ENCODE results near the gene RB1.

Gene RB1

GRCh38 chr13:48493851-48494250, 190.3 kb downstream of the RB1 start:
- Histone ChIP-seq H3K27ac (no peak overlapping the region), H3K79me2 (no peaks in the 10 kb centered on the region), H3K27me3 (ENCODE audit: control insufficient read depth, insufficient read depth, low read length) (no peaks in the 10 kb centered on the region), H3K4me1 (no peaks in the 10 kb centered on the region), H3K4me3 (ENCODE audit: low read depth, low read length) (no peak overlapping the region), H3K9me3 (ENCODE audit: control insufficient read depth, low read length) (no peaks in the 10 kb centered on the region), H3K36me3 (ENCODE audit: control insufficient read depth, insufficient read depth, low read length) (no peaks in the 10 kb centered on the region), H3K9ac (no peak overlapping the region), H2AFZ (no peak overlapping the region), H3K4me2 (ENCODE audit: low read length) (no peak overlapping the region)
- TF ChIP-seq CTCF (IDR thresholded peaks at IDR 0.05) = no peak

- no peak overlapping the region for H2AFZ ChIP-seq
- no peaks in the 10 kb centered on the region for H3K79me2 ChIP-seq
- no peaks in the 10 kb centered on the region for H3K9me3 ChIP-seq (ENCODE audit: control insufficient read depth, low read length)
- H3K27ac ChIP-seq = no peak overlapping the region
- H3K36me3 ChIP-seq (ENCODE audit: control insufficient read depth, insufficient read depth, low read length) = no peaks in the 10 kb centered on the region
- no peaks in the 10 kb centered on the region for H3K4me1 ChIP-seq
- no peak for TF ChIP-seq CTCF (IDR thresholded peaks at IDR 0.05)
- no peak overlapping the region for H3K4me2 ChIP-seq (ENCODE audit: low read length)
- H3K27me3 ChIP-seq (ENCODE audit: control insufficient read depth, insufficient read depth, low read length) = no peaks in the 10 kb centered on the region
- H3K9ac ChIP-seq = no peak overlapping the region
- H3K4me3 ChIP-seq (ENCODE audit: low read depth, low read length) = no peak overlapping the region
Measured at GRCh38 chr13:48494874-48495273, 191.3 kb downstream of the RB1 start.

GRCh38 chr13:48496271-48497161, 193.0 kb downstream of the RB1 start:
- H3K9me3 ChIP-seq (ENCODE audit: control insufficient read depth, low read length) = no peaks in the 10 kb centered on the region
- H3K36me3 ChIP-seq (ENCODE audit: control insufficient read depth, insufficient read depth, low read length) = no peaks in the 10 kb centered on the region
- H3K79me2 ChIP-seq = no peaks in the 10 kb centered on the region
- H3K27me3 ChIP-seq (ENCODE audit: control insufficient read depth, insufficient read depth, low read length) = no peaks in the 10 kb centered on the region
- H3K27ac ChIP-seq = no peak overlapping the region
- H3K4me1 ChIP-seq = no peaks in the 10 kb centered on the region
- no peak for TF ChIP-seq CTCF (IDR thresholded peaks at IDR 0.05)
- no peak overlapping the region for H3K4me2 ChIP-seq (ENCODE audit: low read length)
- no peak overlapping the region for H3K4me3 ChIP-seq (ENCODE audit: low read depth, low read length)
- no peak overlapping the region for H2AFZ ChIP-seq
- H3K9ac ChIP-seq = no peak overlapping the region

DNA sequence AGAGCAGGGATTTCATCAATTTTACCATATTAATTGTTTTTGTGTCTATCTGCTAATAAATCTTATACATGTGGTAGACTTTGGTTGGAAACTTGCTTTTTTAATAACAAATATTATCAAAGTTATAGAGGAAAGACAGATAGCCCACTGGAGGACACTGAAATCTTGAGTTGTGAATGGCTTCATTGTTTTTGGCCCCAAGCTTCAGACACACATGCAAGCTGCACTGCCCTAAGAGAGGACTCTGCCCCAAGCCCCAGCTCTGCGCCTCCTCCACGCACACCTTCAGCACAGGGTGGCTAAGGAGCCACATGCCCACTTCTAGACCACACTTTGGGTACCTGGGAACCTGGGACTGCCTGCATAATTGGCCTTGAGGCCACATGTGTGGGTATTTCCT, 194.1 kb downstream of the RB1 start:
- Histone ChIP-seq H3K27me3 (ENCODE audit: control insufficient read depth, insufficient read depth, low read length) (no peaks in the 10 kb centered on the region), H2AFZ (no peak overlapping the region), H3K4me2 (ENCODE audit: low read length) (no peak overlapping the region), H3K4me3 (ENCODE audit: low read depth, low read length) (no peak overlapping the region), H3K9ac (no peak overlapping the region), H3K27ac (no peak overlapping the region), H3K79me2 (no peaks in the 10 kb centered on the region), H3K9me3 (ENCODE audit: control insufficient read depth, low read length) (no peaks in the 10 kb centered on the region), H3K36me3 (ENCODE audit: control insufficient read depth, insufficient read depth, low read length) (no peaks in the 10 kb centered on the region), H3K4me1 (no peaks in the 10 kb centered on the region)
- no peak for TF ChIP-seq CTCF (IDR thresholded peaks at IDR 0.05)

Data from parathyroid adenoma (tissue), 2 donors.